OCI-LY3 (cell line): Measurements from ENCODE around the gene UNC13C.

ENCODE experiments used
- EZH2phosphoT487 ChIP-seq: fragments of 200-600 bp; shearing (Covaris generic); IDR thresholded peaks from 2 replicates; pipeline ENCODE4 v1.6.1; 2018; ENCODE audit warnings: antibody characterized with exemption, mixed run types, low read depth
- TF ChIP-seq, protein P1 (sequence below): fragments of 200-600, 300-600 bp; sonication (generic); IDR thresholded peaks from 2 replicates; pipeline ENCODE4 v1.5.1; 2014; ENCODE audit warnings: antibody characterized with exemption, low read length, low read depth

DNA sequence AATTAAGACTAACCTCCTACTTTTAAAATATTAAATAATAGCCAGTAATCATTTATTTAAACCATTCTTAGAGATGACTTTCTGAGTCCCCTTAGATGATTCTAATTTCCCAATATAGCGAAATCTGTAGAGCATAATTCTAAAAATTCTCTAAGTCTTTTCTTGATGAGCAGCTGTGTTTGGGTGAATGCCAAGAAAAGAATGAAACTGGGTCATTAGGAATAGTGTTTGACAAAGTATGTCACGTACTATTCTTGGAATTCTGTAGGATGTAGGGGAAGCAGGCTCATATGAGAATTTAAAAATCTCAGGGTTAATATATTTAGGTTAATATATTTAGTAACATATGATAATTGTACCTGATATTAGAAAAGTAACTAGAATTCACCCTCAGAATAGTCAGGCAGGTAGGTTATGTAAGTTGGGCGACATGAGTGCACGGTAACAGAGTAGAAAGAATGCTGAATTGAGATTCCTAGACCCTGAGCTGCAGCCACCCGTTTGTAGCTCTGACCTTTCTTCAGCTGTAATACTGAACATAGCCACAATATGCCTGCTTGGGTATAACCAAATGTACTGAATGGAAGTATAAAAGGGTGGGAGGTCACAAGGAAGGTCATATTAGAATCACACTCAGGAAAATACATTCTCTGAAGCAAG, 524.3 kb downstream of the UNC13C start:
- TF ChIP-seq, protein P1, sequence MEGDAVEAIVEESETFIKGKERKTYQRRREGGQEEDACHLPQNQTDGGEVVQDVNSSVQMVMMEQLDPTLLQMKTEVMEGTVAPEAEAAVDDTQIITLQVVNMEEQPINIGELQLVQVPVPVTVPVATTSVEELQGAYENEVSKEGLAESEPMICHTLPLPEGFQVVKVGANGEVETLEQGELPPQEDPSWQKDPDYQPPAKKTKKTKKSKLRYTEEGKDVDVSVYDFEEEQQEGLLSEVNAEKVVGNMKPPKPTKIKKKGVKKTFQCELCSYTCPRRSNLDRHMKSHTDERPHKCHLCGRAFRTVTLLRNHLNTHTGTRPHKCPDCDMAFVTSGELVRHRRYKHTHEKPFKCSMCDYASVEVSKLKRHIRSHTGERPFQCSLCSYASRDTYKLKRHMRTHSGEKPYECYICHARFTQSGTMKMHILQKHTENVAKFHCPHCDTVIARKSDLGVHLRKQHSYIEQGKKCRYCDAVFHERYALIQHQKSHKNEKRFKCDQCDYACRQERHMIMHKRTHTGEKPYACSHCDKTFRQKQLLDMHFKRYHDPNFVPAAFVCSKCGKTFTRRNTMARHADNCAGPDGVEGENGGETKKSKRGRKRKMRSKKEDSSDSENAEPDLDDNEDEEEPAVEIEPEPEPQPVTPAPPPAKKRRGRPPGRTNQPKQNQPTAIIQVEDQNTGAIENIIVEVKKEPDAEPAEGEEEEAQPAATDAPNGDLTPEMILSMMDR: no peak
- no peak for TF ChIP-seq EZH2phosphoT487
